ENCODE results near the gene MRPS22.
"Not testable (repeated sequence)": the region's sequence is repeated elsewhere in the genome, so short reads cannot be mapped to it uniquely, and the experiment has no call there.

Gene MRPS22

GRCh38 chr3:139396707-139397106 is 52.9 kb downstream of the MRPS22 start:
- DNase-seq (ENCODE audit: low read depth) = no peak

- DNase-seq (ENCODE audit: low read depth) = not testable (repeated sequence)
These were observed 57.3 kb downstream of the MRPS22 start for GRCh38 chr3:139401155-139401554.

Measured in stimulated activated CD8-positive, alpha-beta memory T cell treated with anti-CD3 and anti-CD28 coated beads, Interleukin-7, amount 100 ng/mL, for 24 hours (primary cell).